A673 (cell line): ENCODE measurements around the gene IGSF21.

ENCODE experiments used
- EZH2 ChIP-seq: fragments of 200-600 bp; sonication (generic); IDR thresholded peaks from 2 replicates; pipeline ENCODE4 v1.6.1; 2017; ENCODE audit warnings: borderline replicate concordance, low read depth, mild to moderate bottlenecking, mixed read lengths, antibody characterized with exemption, low read length; ENCODE audit not compliant: poor library complexity, severe bottlenecking
- TF ChIP-seq, protein P1 (sequence below): fragments of 300-800, 200-600 bp; sonication (generic); conservative IDR thresholded peaks from 2 replicates; pipeline ENCODE4 v1.5.1; 2017; ENCODE audit warnings: low read depth, mild to moderate bottlenecking, antibody characterized with exemption, low read length, moderate library complexity, mixed read lengths

DNA sequence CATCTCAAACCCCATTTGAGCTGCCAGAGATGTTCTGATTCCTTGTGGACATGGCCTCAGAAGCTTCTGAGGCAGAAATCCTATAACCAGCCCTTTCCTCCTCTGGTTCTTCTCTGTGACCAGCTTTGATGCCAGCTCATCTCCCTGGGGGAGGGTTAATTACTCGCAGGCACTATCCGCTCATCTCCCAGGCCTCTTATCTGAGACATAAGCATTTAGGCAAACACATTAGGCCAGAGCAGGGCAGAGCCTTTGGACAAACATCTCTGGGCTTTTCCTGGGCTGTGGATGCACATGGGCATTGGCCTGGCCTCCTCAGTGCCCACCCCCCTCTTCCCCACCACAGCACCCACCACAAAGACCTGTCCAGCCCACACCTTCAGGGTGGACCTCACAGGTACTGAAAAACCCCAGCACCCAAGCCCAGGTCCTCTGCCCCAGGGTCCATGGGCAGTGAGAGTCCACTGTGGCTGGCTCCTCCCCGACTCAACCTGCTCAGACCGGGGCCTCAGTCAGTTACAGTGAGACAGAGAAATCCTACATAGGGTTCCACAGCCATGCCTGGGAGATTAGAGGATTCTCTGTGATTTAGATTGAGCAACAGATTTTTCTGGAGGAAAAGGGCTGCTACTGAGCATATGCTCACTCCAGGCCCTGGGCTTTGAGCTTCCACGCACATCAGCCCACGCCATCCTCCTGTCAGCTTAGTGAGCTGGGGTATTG, 26.9 kb downstream of the IGSF21 start:
- TF ChIP-seq, protein P1, sequence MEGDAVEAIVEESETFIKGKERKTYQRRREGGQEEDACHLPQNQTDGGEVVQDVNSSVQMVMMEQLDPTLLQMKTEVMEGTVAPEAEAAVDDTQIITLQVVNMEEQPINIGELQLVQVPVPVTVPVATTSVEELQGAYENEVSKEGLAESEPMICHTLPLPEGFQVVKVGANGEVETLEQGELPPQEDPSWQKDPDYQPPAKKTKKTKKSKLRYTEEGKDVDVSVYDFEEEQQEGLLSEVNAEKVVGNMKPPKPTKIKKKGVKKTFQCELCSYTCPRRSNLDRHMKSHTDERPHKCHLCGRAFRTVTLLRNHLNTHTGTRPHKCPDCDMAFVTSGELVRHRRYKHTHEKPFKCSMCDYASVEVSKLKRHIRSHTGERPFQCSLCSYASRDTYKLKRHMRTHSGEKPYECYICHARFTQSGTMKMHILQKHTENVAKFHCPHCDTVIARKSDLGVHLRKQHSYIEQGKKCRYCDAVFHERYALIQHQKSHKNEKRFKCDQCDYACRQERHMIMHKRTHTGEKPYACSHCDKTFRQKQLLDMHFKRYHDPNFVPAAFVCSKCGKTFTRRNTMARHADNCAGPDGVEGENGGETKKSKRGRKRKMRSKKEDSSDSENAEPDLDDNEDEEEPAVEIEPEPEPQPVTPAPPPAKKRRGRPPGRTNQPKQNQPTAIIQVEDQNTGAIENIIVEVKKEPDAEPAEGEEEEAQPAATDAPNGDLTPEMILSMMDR = no peak
- TF ChIP-seq EZH2 = no peak
